A673 (cell line): Measurements from ENCODE around the gene SLC2A1. TPM values are rescaled to one million over a fixed set of nuclear protein-coding genes. Genes with fewer than 3 reads are reported as not detected.

Source experiments
- BruUV-seq: library from RNA; stranded (reverse); fragments of 400-500 nt; replicated peaks from 2 replicates; lab custom pipeline; 2021; lab: Mats Ljungman, UMichigan
- CTCF ChIA-PET: fragments of 300-600 bp; sonication (Branson Sonifier 250); formaldehyde crosslinking; loops from one replicate; lab custom pipeline; 2022; ENCODE audit warnings: antibody characterized with exemption; lab: Charles Lee
- POLR2A ChIA-PET: fragments of 300-600 bp; sonication (Branson Sonifier 250); formaldehyde crosslinking; loops from one replicate; lab custom pipeline; 2022; ENCODE audit warnings: antibody characterized with exemption; ENCODE audit not compliant: low non-redundant PET; lab: Charles Lee
- DNase-seq: peaks from one replicate; pipeline ENCODE4 v3.0.0-alpha.2; 2015; ENCODE audit warnings: low spot score
- H3K27ac ChIP-seq: fragments of 200-600 bp; sonication (generic); 2 replicates; pipeline ENCODE4 v1.5.1; 2016; ENCODE audit warnings: mixed run types, low read depth, mild to moderate bottlenecking, mixed read lengths, antibody characterized with exemption, low read length; ENCODE audit not compliant: poor library complexity, severe bottlenecking
- H3K27me3 ChIP-seq: fragments of 200-600 bp; sonication (generic); replicated peaks from 2 replicates; pipeline ENCODE4 v1.6.1; 2017; ENCODE audit warnings: mixed run types, low read depth, mild to moderate bottlenecking, mixed read lengths, antibody characterized with exemption, low read length; ENCODE audit not compliant: insufficient read depth, poor library complexity
- H3K36me3 ChIP-seq: fragments of 200-600 bp; sonication (generic); 2 replicates; pipeline ENCODE4 v1.6.1; 2016; ENCODE audit warnings: mixed run types, mild to moderate bottlenecking, mixed read lengths, antibody characterized with exemption, low read length; ENCODE audit not compliant: insufficient read depth, poor library complexity, severe bottlenecking
- H3K4me1 ChIP-seq: fragments of 200-600 bp; sonication (generic); 2 replicates; pipeline ENCODE4 v1.6.1; 2017; ENCODE audit warnings: mixed run types, mild to moderate bottlenecking, mixed read lengths, antibody characterized with exemption, low read length; ENCODE audit not compliant: insufficient read depth, poor library complexity, severe bottlenecking
- H3K4me3 ChIP-seq: fragments of 200-600 bp; sonication (generic); 2 replicates; pipeline ENCODE4 v1.5.1; 2016; ENCODE audit warnings: low read depth, mixed run types, mild to moderate bottlenecking, mixed read lengths, low read length; ENCODE audit not compliant: poor library complexity, severe bottlenecking
- H3K9me3 ChIP-seq: fragments of 200-600 bp; sonication (generic); 2 replicates; pipeline ENCODE4 v1.6.1; 2016; ENCODE audit warnings: mixed run types, low read depth, mild to moderate bottlenecking, mixed read lengths, antibody characterized with exemption, low read length; ENCODE audit not compliant: poor library complexity, severe bottlenecking
- CTCF ChIP-seq: fragments of 300-800, 200-600 bp; sonication (generic); conservative IDR thresholded peaks from 2 replicates; pipeline ENCODE4 v1.5.1; 2017; ENCODE audit warnings: low read depth, mild to moderate bottlenecking, antibody characterized with exemption, low read length, moderate library complexity, mixed read lengths
- EZH2 ChIP-seq: fragments of 200-600 bp; sonication (generic); IDR thresholded peaks from 2 replicates; pipeline ENCODE4 v1.6.1; 2017; ENCODE audit warnings: borderline replicate concordance, low read depth, mild to moderate bottlenecking, mixed read lengths, antibody characterized with exemption, low read length; ENCODE audit not compliant: poor library complexity, severe bottlenecking
- intact Hi-C: fragments of 100-400 bp; cut with micrococcal nuclease; formaldehyde crosslinking; loops from one replicate; pipeline ENCODE4 v1.10.0; 2022; ENCODE audit not compliant: unreplicated experiment
- total RNA-seq: library from RNA; stranded (reverse); gene quantifications from 2 replicates; pipeline ENCODE4 v1.2.3, GENCODE V29; 2021

Gene SLC2A1
- total RNA-seq, 1 experiment from 2014 or later: 36.7 TPM

GRCh38 chr1:42940851-42941639, 17.6 kb downstream of the SLC2A1 start:
- Histone ChIP-seq H3K9me3 (no peaks in the 10 kb centered on the region), H3K27ac (peak overlapping the region; percentile 3), H3K27me3 (no peaks in the 10 kb centered on the region), H3K4me3 (no peak overlapping the region), H3K4me1 (peaks cover 22% of the 10 kb centered on the region), H3K36me3 (peaks cover 16% of the 10 kb centered on the region)
- DNase-seq: peak; percentile 87
- TF ChIP-seq CTCF: no peak
- no peak for TF ChIP-seq EZH2
- BruUV-seq: no TSS peak
- ChIA-PET POLR2A (no interaction called here), CTCF (no interaction called here)
- intact Hi-C loops: no loop called here

- ChIA-PET POLR2A (no interaction called here), CTCF (interaction anchor here (0.7 kb wide), 1 partner anchor 502 kb away, joined by 5 read pairs; no protein-coding TSS in a partner anchor)
- H3K9me3 ChIP-seq: no peaks in the 10 kb centered on the region
- H3K4me1 ChIP-seq: peaks cover 22% of the 10 kb centered on the region
- intact Hi-C loops: no loop called here
- no peak for TF ChIP-seq CTCF
- TF ChIP-seq EZH2: no peak
- DNase-seq: no peak
- H3K36me3 ChIP-seq: peaks cover 16% of the 10 kb centered on the region
- H3K27ac ChIP-seq: no peak overlapping the region
- no peak overlapping the region for H3K4me3 ChIP-seq
- no peaks in the 10 kb centered on the region for H3K27me3 ChIP-seq
- BruUV-seq: no TSS peak
These were observed 19.7 kb downstream of the SLC2A1 start for GRCh38 chr1:42938645-42939615.

- no peak for DNase-seq
- Histone ChIP-seq H3K4me1 (peaks cover 22% of the 10 kb centered on the region), H3K9me3 (no peaks in the 10 kb centered on the region), H3K36me3 (peaks cover 16% of the 10 kb centered on the region), H3K27me3 (no peaks in the 10 kb centered on the region), H3K4me3 (no peak overlapping the region), H3K27ac (no peak overlapping the region)
- BruUV-seq: no TSS peak
- ChIA-PET POLR2A (no interaction called here), CTCF (no interaction called here)
- intact Hi-C loops: no loop called here
- TF ChIP-seq CTCF (no peak), EZH2 (no peak)
These were observed 20.6 kb downstream of the SLC2A1 start for GRCh38 chr1:42937836-42938644.
